D341Med (cell line): ENCODE measurements around the gene LRBA.

Experiments
- DNase-seq: peaks from one replicate; pipeline ENCODE4 v3.0.0; 2012; ENCODE audit warnings: low spot score

Gene LRBA

GRCh38 chr4:150363721-150364688, 651.1 kb downstream of the LRBA start:
- no peak for DNase-seq

- DNase-seq = peak; percentile 43
Measured at GRCh38 chr4:150358691-150359090, 656.4 kb downstream of the LRBA start.

GRCh38 chr4:150357829-150358228, 657.3 kb downstream of the LRBA start:
- no peak for DNase-seq

- no peak for DNase-seq
Measured at GRCh38 chr4:150355858-150356455, 659.1 kb downstream of the LRBA start.

GRCh38 chr4:150355418-150355817, 659.7 kb downstream of the LRBA start:
- no peak for DNase-seq

- DNase-seq = no peak
Measured at GRCh38 chr4:150354214-150354796, 660.8 kb downstream of the LRBA start.

GRCh38 chr4:150348079-150348478, 667.0 kb downstream of the LRBA start:
- DNase-seq = no peak

GRCh38 chr4:150345207-150345744, 669.8 kb downstream of the LRBA start:
- DNase-seq = no peak

GRCh38 chr4:150343796-150344195, 671.3 kb downstream of the LRBA start:
- no peak for DNase-seq

GRCh38 chr4:150342945-150343344, 672.1 kb downstream of the LRBA start:
- DNase-seq = no peak

GRCh38 chr4:150337734-150338133, 677.4 kb downstream of the LRBA start:
- no peak for DNase-seq

GRCh38 chr4:150336676-150337412, 678.2 kb downstream of the LRBA start:
- DNase-seq = no peak

GRCh38 chr4:150332961-150333360, 682.1 kb downstream of the LRBA start:
- no peak for DNase-seq

GRCh38 chr4:150332086-150332485, 683.0 kb downstream of the LRBA start:
- DNase-seq = no peak

GRCh38 chr4:150329373-150329772, 685.7 kb downstream of the LRBA start:
- DNase-seq = no peak

GRCh38 chr4:150328496-150328895, 686.6 kb downstream of the LRBA start:
- DNase-seq = no peak

GRCh38 chr4:150327262-150327780, 687.8 kb downstream of the LRBA start:
- peak; percentile 29 for DNase-seq

GRCh38 chr4:150325872-150326271, 689.2 kb downstream of the LRBA start:
- DNase-seq = no peak

GRCh38 chr4:150323406-150324325, 691.4 kb downstream of the LRBA start:
- DNase-seq = no peak

GRCh38 chr4:150322646-150323045, 692.4 kb downstream of the LRBA start:
- peak; percentile 56 for DNase-seq

GRCh38 chr4:150321113-150321512, 694.0 kb downstream of the LRBA start:
- DNase-seq = no peak
